GM19351 (cell line): ENCODE data around the gene RUNX1.

Experiments used
- ATAC-seq: cut with Tn5 transposase; IDR thresholded peaks from one replicate; pipeline ENCODE4 v1.9.1; 2021; ENCODE audit warnings: mild to moderate bottlenecking, moderate library complexity; ENCODE audit not compliant: unreplicated experiment

The RUNX1 gene

DNA sequence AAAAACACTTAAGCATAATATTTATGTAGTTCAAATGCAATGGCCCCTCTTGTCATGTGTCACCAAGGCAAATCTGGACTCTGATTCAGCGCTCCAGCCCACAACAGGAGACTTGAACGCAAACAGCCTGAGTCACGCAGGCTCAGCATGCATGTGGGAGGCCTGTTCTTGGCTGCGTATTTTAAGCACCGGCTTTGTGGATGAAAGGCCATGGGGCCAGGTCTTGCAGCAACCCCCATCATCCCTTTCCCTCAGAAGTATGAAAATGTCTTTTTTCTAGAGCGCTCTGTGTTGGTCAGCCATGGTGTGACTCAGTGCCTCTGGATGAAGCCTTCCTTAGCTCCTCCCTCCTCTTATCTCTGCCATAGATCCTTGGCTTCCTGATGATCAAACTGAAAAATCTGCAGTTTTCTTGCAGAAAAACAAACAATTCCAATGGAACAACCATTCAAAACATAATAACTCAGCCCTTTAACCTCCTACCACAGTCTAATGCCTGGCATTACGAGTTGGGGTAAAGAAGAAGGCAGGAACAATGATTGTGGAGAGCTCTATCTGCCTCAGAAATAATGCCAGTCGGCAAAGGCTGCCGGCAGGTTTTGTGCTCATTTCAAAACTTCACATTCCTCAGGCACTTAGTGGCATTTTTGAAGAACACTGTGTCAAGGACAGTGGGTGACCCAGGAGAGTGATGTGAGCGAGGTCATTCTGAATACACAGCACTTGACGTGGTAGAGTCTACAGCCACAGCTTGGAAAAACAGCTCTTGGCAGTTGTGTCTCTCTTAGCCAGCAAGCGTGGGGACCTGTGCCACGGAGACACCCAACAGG lies 212.8 kb downstream of the RUNX1 start:
- no peak for ATAC-seq

DNA sequence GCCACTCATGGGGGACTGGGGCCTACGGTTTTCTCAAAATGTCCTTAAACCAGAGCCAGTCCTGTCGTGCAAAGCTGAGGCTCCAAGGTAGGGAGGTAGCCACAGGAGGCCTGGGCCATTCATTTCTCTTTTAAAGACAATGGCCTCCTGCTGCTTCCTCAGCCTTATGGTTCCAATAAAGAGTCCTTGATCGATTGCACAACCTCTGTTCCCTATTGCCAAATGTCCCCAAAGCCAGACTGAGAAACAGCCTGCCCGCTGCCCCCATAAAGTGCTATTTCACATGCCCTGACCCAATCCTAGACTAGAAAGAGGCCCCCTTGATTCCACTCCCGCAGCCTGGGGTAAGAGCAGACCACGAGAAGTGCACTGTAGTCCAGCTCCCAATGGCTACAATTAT lies 213.6 kb downstream of the RUNX1 start:
- ATAC-seq, result no peak

DNA sequence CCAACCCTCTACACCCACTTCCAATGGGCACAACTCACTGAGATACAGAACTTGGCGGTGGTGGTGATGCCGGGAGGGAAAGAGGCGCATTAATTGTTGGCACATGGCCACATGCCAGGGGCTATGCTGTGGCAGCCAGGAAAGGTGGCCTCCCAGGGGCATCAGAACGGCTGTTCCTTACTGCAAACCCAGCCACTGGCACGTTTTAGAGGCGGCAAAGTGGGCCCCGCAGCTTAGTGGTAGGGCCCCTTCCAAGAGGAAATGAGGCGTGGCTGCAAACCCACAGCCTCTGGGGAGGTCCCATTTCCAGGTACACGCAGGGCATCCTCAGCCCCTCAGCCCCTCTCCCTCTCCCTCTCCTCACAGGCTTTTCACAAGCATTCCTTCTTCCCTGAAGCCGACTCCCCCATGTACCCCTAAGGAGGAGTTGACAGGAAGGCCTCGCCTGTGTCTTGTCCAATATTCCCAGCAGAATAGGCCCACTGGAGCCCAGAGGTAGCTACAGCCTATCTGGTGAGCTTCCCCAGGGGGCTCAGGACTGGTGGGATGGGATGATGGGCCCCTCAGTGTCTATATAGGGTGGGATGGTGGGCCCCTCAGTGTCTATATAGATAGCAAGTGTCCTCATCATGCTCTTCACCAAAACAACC lies 214.1 kb downstream of the RUNX1 start:
- no peak for ATAC-seq

DNA sequence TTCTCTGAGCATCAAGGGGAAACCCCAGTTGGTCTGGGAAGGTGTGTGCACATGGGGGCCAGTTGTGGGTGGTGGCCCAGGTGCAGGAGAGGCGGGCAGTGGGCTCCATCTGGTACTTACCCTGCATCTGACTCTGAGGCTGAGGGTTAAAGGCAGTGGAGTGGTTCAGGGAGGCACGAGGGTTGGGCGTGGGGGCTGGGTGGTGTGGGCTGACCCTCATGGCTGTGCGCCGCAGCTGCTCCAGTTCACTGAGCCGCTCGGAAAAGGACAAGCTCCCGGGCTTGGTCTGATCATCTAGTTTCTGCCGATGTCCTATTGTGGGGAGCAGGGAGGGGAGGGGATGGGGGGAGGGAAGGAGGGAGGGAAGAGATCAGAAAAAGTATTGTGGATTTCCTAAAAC lies 214.8 kb downstream of the RUNX1 start:
- ATAC-seq, result no peak

DNA sequence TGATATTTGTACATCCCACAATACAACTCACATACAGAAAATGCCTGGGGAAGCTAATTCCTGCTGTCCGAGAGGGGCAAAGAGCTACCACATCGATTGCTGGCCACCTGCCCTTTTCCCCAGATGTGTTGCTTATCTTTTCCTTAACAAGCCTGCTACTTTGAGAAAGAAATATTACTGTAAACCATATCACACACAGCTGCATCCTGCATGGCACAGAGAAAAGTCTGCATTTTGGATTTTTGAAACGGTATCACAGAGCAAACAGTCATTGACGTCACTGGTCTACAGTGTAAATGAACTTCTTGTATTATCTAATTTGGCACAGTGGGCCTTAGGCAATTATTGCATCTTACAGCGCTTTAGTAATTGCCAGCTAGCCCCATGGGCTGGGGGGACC lies 215.6 kb downstream of the RUNX1 start:
- no peak for ATAC-seq

DNA sequence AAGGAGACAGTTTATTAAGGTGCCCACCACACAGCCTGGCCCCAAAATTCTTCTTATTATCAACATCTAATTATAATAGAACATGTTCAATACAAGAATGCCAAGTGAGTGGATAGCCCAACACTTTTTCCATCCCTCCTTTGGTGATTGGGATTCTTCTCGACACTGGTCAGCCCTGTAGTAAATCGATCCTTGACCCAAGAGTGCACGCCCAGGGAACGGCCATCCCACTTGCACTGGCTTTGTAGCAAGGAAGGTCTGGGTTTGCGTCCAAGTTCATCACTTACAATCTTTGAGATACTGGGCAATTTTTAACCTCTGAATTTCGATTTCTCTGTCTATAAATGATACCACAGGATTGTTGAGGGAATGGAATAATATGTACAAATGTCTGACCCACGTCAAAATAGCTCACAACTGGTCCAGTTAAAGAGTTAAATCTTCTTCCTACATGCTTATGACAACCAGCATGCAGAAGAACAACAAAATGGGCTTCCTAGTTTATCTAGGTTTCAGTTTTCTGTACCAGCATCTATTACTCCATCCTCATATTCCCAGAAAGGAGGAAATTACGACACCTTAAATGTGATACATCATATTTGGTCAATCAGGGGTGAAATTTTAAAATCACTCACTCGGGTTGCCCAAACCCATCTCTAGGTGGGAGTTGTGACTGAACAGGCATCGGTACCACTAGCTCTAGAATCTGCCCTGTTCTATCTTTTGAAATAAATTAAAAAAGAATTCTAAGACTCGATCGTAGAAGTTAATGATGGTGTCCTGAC lies 218.5 kb downstream of the RUNX1 start:
- ATAC-seq, result no peak

DNA sequence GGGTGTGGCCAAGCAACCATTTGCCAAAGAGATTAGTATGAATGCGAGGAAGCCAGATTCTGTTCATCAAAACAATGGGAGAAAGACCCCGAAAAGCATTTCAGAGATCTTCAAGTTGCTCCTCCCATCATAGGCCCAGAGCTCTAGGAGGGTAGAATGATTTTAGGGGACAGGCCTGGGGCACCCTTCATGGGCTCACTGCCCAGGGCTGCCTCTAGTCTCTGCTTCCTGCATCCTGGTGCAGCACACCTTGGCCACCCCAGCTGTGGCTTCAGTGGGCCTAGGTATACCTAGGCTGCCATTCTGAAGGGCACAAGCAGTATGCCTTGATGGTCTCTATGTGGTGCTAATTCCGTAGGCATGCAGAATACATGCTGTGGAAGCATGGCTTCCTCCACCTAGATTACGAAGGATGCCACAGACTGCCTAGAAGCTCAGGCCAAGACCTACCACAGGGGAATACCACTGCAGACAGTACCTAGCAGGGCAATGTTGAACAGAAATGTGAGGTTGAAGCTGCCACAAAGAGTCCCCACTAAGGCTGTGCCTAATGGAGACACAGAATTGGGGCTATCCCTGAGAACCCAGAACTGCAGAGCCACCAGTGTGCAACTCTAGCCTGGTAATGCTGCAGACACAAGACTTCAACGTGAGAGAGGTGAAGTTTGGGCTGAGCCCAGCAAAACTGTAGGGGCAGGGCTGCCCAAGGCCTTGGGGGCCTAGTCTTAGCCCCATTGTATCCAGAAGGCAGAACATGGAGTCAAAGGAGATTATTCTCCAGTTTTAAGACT lies 221.5 kb downstream of the RUNX1 start:
- no peak for ATAC-seq

DNA sequence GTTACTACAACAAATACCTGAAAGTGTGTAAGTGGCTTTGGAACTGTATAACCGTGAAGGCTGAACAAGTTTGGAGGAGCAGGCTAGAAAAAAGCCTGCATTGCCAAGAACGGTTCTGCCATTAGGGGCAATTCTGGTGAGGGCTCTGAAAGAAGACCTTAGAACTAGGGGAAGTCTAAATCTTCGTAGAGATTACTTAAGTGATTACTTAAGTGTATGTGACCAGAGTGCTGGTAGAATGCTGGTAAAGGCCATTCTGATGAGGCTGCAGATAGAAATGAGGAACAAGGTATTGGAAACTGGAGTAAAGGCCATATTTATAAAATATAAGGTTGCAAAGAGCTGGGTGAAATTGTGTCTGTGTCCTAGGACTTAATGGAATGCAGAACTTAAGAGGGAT lies 222.3 kb downstream of the RUNX1 start:
- no peak for ATAC-seq

DNA sequence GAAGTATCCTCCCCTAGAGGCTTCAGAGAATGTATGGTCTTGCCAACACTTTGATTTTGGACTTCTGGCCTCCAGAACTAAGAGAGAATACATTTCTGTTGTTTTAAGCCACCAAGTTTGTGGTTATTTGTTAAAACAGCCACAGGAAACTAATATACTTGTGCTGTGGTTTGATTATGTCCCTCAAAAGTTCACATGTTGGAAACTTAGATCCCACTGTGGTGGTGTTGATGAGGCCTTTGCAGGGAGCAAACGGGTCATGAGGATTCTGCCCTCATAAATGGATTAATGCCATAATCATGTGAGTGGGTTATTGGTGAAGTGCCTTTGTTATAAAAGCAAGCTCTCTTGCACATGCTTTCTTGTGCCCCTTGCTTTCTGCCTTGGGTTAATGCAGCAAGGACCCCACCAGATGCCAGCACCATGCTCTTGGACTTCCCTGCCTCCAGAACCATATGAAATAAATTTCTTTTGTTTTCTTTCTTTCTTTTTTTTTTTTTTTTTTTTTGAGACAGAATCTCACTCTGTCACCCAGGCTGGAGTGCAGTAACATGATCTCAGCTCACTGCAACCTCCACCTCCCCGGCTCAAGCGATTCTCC lies 223.1 kb downstream of the RUNX1 start:
- ATAC-seq, result no peak

DNA sequence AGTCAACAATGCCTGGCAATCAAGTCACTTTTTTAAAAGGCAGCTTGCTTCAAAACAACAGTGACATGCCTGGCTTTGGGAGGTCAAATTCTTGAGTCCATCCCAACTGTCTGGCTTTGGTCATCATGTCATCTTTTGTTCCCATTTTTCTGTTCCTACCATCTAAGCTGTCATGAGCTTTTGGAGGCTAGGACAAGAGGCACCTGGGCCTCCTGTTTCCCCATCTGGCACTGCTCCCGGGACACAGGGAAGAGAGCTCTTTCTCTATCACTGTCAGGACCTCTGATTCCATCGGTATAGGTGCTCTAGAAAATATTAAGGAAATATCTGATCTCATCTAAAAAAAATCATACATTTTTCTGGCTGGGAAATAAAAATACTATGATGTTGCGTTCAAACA lies 224.0 kb downstream of the RUNX1 start:
- no peak for ATAC-seq

DNA sequence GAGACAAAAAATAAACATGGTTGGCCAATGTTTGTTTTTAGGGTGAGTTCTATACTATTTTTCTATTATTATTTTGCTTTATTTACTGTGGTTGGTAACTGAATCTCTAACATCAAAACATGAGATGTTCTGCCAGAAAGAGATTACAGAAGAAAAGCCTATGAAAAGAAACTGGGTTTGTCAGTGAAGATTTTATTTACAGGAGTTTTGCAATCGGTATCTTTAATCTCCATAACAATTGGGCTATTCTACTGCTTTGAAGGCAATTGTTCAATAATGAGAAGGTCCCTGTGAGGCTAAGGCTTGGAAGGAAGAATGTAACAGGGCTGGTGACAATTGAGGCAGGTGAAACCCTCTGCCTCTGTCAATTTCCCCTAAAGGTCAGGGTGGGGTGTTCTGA lies 224.8 kb downstream of the RUNX1 start:
- no peak for ATAC-seq

DNA sequence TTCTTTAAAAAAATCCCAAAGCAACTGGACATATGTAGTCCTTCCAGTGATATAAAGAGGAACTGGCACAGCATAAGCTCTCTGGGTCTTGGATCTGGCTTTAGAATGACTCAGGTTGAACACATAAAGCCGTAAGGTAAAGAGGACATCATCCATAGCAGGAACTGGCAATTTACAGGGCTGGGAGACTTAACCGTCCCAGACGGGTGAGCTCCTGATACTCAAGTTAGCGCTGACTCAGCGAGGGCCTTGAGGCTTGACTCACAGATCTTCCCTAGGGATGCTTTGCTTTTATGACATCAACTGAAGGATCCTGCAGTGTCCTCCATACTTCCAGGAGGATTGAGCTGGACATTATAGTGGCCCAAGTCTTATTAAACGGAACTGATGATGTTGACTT lies 226.2 kb downstream of the RUNX1 start:
- ATAC-seq, result no peak

DNA sequence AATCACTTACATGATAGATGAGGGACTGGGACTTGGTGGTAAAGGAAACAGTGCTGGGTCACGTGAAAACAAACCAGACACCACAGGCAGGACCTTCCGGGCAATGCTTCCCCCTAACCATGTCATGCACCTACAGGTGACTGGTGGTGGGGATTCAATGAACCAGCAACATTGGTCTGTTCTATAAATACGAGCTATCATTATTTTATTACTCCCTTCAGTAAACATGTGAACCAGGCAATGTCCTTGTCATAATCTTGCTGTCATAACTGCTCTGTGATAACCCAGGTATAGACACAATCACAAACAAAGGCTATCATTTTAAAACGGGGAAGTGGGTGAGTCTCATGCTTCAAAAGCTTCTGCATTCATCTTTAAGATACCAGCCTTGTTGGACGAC lies 226.9 kb downstream of the RUNX1 start:
- ATAC-seq, result no peak

DNA sequence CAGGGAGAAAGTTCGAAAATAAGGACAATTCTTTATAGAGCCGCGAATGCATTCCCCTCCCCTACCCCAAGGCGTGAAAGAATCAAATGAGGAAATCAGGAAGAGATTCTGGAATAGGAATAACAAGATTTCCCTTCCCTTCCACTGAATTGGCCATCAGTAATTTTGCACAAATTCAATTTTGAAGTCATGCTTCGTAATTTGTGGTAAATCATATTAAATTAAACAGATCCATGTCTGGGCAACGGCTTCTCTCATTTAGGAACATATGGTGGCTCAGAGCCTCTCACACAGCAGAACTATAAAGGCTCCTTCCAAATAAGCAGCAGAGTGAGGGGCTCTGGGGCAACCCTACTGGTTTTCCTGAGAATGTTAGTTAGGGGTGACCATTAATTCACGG lies 227.4 kb downstream of the RUNX1 start:
- no peak for ATAC-seq

DNA sequence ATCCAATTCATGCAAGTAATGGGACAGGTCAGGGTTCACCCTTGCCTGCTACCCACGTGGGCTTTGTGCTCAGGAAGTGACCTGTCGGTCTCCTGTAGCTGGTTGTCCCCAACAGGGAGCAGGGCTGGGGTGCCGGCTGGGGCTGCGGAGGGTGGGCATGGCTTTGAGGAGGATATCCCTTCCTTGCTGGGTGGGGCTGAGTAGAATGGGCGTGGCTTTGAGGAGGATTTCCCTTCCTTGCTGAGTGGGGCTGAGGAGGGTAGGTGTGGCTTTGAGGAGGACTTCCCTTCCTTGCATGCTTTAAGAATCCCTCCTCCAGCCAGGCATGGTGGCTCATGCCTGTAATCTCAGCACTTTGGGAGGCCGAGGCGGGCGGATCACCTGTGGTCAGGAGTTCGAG lies 229.1 kb downstream of the RUNX1 start:
- no peak for ATAC-seq

DNA sequence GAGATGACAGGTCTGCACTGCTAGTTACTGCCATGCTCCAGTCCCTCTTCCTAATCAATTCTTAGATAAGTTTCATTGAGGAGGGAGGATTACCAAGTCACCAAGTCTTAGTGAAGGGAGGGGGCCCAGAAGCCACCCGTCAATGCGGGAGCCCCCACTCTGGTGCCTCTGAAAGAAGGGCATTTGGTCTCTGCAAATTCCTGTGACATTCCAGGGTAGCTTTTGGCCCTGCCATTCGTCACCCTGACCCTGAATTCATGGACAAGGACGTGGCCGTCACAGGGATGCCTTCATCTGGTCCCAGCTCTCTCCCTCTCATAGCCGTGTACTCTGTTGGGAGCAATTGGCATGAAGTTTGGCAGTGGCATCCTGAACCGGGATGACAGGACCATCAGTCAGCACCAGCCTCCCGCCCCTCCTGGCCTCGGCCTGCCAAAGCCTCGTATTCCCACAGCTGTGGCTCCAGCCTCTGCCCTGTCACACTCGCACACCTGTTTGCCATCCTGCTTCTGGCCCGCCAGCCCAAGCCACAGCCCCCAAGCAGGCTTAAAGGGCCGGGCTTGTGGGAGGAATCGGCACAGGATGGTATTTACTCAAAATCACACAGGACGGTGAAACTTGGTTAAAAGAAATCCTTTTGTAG lies 229.6 kb downstream of the RUNX1 start:
- no peak for ATAC-seq

DNA sequence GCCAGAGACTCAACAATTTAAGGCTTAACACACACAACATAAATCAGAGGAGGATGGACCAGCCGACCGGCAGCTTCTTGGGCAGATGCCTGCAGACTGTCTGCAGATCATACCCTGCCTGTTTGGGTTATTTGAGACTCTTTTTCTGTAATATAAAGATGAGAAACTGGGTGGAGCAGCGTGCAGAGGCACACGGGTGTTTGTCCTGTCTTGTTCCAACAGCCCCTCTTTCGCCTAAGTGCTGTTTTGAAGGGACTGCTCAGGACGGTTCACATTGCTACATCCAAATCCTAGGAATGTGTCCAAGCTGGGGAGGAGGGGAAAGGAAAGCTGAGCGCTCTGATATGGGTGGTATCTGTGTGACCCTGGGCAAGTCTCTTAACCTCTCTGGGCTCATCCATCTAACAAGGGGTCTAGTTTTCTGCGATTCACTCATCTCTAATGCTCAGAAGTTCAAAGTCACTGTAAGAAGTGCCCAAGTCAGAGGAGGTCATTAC lies 230.4 kb downstream of the RUNX1 start:
- ATAC-seq, result no peak

DNA sequence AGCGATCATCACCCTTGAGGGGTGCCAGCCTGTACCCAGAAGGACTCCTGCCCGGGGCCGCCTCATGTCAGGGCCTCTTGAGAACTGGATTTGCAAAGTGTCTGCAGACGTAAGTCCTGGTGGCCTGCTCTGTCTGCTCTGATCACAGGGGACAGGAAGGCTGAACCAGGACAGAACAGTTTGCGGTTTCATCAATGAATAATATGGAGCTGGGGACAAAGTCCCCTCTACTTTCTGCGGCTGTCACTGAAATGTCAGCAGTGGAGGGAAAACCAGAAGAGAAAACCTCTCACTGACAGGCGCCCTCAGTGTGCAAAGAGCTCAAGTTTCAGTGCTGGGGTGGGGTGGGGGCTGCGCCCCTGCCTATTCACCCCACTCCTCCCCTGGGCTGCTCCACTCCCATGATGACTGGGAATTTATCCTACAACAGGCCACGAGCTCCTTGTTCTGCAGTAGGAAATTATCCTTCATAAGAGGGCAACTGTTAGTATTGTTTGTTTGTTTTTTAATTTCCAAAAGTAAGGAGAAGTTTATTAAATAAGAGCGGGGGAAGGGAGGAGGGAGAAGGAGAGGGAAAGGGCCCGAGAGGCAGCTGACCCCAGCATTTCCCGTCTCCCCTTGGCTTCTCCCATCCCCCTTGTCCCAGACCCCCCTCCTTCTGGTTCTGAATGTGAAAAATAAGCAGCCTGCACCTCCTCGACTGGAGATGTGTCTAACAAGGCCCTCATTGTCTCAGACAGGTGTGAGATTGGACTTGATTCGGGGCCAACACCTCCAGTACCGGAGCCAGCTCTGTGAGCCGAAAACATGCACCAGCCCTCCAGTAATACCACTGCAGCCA lies 231.1 kb downstream of the RUNX1 start:
- ATAC-seq, result no peak
